DND-41 (cell line): Measurements from ENCODE around the gene EVL.

ENCODE experiments used
- ATAC-seq: fragments of 200-7000 bp; cut with Tn5 transposase; 3 replicates; pipeline ENCODE4 v1.9.1; 2021; ENCODE audit warnings: low read depth; ENCODE audit not compliant: insufficient read depth
- DNase-seq: peaks from one replicate; pipeline ENCODE4 v3.0.0-alpha.2; 2020
- H2AFZ ChIP-seq: 2 replicates; pipeline ENCODE4 v1.6.0; 2012; ENCODE audit warnings: low read depth, low read length
- H3K27ac ChIP-seq: 2 replicates; pipeline ENCODE4 v1.5.1; 2012; ENCODE audit warnings: low read length, inconsistent platforms
- H3K27me3 ChIP-seq: fragments of 200-600 bp; sonication (generic); 2 replicates; pipeline ENCODE4 v1.6.0; 2012; ENCODE audit warnings: low read length, mild to moderate bottlenecking, inconsistent platforms; ENCODE audit not compliant: insufficient read depth, poor library complexity
- H3K36me3 ChIP-seq: 2 replicates; pipeline ENCODE4 v1.5.1; 2012; ENCODE audit warnings: low read length, inconsistent platforms; ENCODE audit not compliant: insufficient read depth
- H3K4me1 ChIP-seq: 2 replicates; pipeline ENCODE4 v1.5.1; 2012; ENCODE audit warnings: mild to moderate bottlenecking, low read length; ENCODE audit not compliant: insufficient read depth
- H3K4me2 ChIP-seq: 2 replicates; pipeline ENCODE4 v1.6.0; 2012; ENCODE audit warnings: mild to moderate bottlenecking, moderate library complexity, low read length, inconsistent platforms; ENCODE audit not compliant: insufficient read depth
- H3K4me3 ChIP-seq, 2 experiments: fragments of 200-600 bp in 1 of 2; shearing (Covaris generic) in 1 of 2; 2 replicates each; pipeline ENCODE4 v1.5.1; 2012 to 2016; ENCODE audit warnings: inconsistent platforms in 2 of 2, low read length in 2 of 2, mild to moderate bottlenecking in 2 of 2, low read depth in 1 of 2, moderate library complexity in 1 of 2
- H3K79me2 ChIP-seq: 2 replicates; pipeline ENCODE4 v1.6.0; 2012; ENCODE audit warnings: low read length, inconsistent platforms; ENCODE audit not compliant: insufficient read depth
- H3K9ac ChIP-seq: 2 replicates; pipeline ENCODE4 v1.6.0; 2012; ENCODE audit warnings: low read depth, mild to moderate bottlenecking, inconsistent platforms, low read length, moderate library complexity
- H3K9me3 ChIP-seq: 2 replicates; pipeline ENCODE4 v1.5.1; 2012; ENCODE audit warnings: low read length, moderate library complexity, mild to moderate bottlenecking, inconsistent platforms; ENCODE audit not compliant: insufficient read depth, severe bottlenecking
- H4K20me1 ChIP-seq: 2 replicates; pipeline ENCODE4 v1.6.0; 2012; ENCODE audit warnings: low read length; ENCODE audit not compliant: insufficient read depth
- EZH2 ChIP-seq: IDR thresholded peaks from 3 replicates; pipeline ENCODE4 v1.6.1; 2012; ENCODE audit warnings: borderline replicate concordance, low read depth, mild to moderate bottlenecking, moderate library complexity, low read length, inconsistent platforms; ENCODE audit not compliant: severe bottlenecking
- TF ChIP-seq, protein P1 (sequence below): IDR thresholded peaks from 2 replicates; pipeline ENCODE4 v1.5.1; 2012; ENCODE audit warnings: borderline replicate concordance, low read length, moderate library complexity, mild to moderate bottlenecking; ENCODE audit not compliant: poor library complexity, severe bottlenecking; ENCODE audit errors: extremely low read depth

Gene EVL

GRCh38 chr14:100033347-100034075 is 31.7 kb upstream of the EVL start:
- TF ChIP-seq, protein P1, sequence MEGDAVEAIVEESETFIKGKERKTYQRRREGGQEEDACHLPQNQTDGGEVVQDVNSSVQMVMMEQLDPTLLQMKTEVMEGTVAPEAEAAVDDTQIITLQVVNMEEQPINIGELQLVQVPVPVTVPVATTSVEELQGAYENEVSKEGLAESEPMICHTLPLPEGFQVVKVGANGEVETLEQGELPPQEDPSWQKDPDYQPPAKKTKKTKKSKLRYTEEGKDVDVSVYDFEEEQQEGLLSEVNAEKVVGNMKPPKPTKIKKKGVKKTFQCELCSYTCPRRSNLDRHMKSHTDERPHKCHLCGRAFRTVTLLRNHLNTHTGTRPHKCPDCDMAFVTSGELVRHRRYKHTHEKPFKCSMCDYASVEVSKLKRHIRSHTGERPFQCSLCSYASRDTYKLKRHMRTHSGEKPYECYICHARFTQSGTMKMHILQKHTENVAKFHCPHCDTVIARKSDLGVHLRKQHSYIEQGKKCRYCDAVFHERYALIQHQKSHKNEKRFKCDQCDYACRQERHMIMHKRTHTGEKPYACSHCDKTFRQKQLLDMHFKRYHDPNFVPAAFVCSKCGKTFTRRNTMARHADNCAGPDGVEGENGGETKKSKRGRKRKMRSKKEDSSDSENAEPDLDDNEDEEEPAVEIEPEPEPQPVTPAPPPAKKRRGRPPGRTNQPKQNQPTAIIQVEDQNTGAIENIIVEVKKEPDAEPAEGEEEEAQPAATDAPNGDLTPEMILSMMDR, result no peak
- no peak for TF ChIP-seq EZH2
- H3K79me2 ChIP-seq, result peaks cover 100% of the 10 kb centered on the region
- H3K27me3 ChIP-seq, result no peaks in the 10 kb centered on the region
- H4K20me1 ChIP-seq, result peaks cover 48% of the 10 kb centered on the region; the same call in 1 of the 2 replicates
- H3K36me3 ChIP-seq, result peaks cover 12% of the 10 kb centered on the region
- H3K9me3 ChIP-seq, result no peaks in the 10 kb centered on the region
- no peak for DNase-seq
- no peak overlapping the region for H2AFZ ChIP-seq
- no peak overlapping the region for H3K4me3 ChIP-seq
- H3K4me1 ChIP-seq, result peaks cover 4% of the 10 kb centered on the region; the same call in 1 of the 2 replicates
- H3K9ac ChIP-seq, result no peak overlapping the region
- H3K27ac ChIP-seq, result no peak overlapping the region
- no peak overlapping the region for H3K4me2 ChIP-seq
- ATAC-seq, result no peak

GRCh38 chr14:100034468-100034867 is 30.8 kb upstream of the EVL start:
- DNase-seq (no peak), ATAC-seq (no peak)
- Histone ChIP-seq H3K4me1 (peaks cover 4% of the 10 kb centered on the region; the same call in 1 of the 2 replicates), H3K4me2 (no peak overlapping the region), H3K27me3 (no peaks in the 10 kb centered on the region), H3K79me2 (peaks cover 100% of the 10 kb centered on the region), H3K9ac (no peak overlapping the region), H3K36me3 (peaks cover 16% of the 10 kb centered on the region), H3K4me3 (no peak overlapping the region), H3K27ac (no peak overlapping the region), H3K9me3 (no peaks in the 10 kb centered on the region), H2AFZ (no peak overlapping the region), H4K20me1 (peaks cover 42% of the 10 kb centered on the region; the same call in 1 of the 2 replicates)
- TF ChIP-seq, protein P1, result no peak
- no peak for TF ChIP-seq EZH2

- no peaks in the 10 kb centered on the region for H3K9me3 ChIP-seq
- no peak for ATAC-seq
- no peak overlapping the region for H3K4me2 ChIP-seq
- H3K36me3 ChIP-seq, result peaks cover 16% of the 10 kb centered on the region
- no peak for TF ChIP-seq EZH2
- TF ChIP-seq, protein P1, result no peak
- peaks cover 4% of the 10 kb centered on the region; the same call in 1 of the 2 replicates for H3K4me1 ChIP-seq
- H3K27me3 ChIP-seq, result no peaks in the 10 kb centered on the region
- H3K27ac ChIP-seq, result no peak overlapping the region
- no peak overlapping the region for H3K9ac ChIP-seq
- H2AFZ ChIP-seq, result no peak overlapping the region
- peaks cover 38% of the 10 kb centered on the region; the same call in 1 of the 2 replicates for H4K20me1 ChIP-seq
- no peak for DNase-seq
- H3K79me2 ChIP-seq, result peaks cover 100% of the 10 kb centered on the region
- no peak overlapping the region for H3K4me3 ChIP-seq
Observed at GRCh38 chr14:100034961-100035500, 30.2 kb upstream of the EVL start.
